ENCODE data around the gene SLIT3. TPM values are rescaled to one million over a fixed set of nuclear protein-coding genes. Genes with fewer than 3 reads are reported as not detected.

The SLIT3 gene
- total and polyA plus RNA-seq, 4 donors = 4.6 to 48.5 (median 19.8) TPM

DNA sequence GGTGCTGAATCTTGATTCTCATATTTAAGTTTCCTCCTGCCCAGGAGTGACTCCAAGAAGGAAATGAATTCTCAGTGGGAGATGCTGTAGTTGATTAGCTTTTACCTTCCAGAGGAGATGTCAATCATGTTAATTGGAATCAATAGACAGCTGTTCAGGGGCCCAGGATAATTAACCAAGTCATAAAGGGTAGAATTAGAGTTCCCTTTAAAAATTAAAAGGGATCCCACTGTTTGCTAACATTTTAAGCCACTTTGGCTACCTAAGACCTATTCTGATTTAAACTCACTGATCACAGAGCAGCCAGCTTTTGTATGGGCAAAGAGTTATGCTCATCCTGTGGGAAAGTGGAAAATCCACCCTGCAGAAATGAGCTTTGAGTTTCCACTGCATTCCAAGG, 249.6 kb downstream of the SLIT3 start:
- Histone ChIP-seq H3K4me1 (ENCODE audit: control insufficient read depth in 5 of 5, insufficient read depth in 5 of 5, low read length in 5 of 5) (peaks cover 0 to 14% (median 3%) of the 10 kb centered on the region in 5 donors), H3K36me3 (ENCODE audit: control insufficient read depth in 4 of 4, insufficient read depth in 4 of 4, low read length in 4 of 4) (no peaks in the 10 kb centered on the region), H3K27me3 (ENCODE audit: control insufficient read depth in 3 of 3, insufficient read depth in 3 of 3, low read length in 2 of 3) (no peaks in the 10 kb centered on the region), H3K4me3 (no peak overlapping the region), H3K9ac (ENCODE audit: insufficient read depth in 1 of 2, low read length in 2 of 2) (no peak overlapping the region), H3K9me3 (ENCODE audit: control insufficient read depth in 4 of 4, insufficient read depth in 3 of 4, low read length in 3 of 4) (no peaks in the 10 kb centered on the region), H3K27ac (ENCODE audit: low read depth in 1 of 2, low read length in 1 of 2) (no peak overlapping the region)
- DNase-seq (no peak), ATAC-seq (ENCODE audit: insufficient read depth, low FRiP score) (no peak)
- TF ChIP-seq, protein P1, sequence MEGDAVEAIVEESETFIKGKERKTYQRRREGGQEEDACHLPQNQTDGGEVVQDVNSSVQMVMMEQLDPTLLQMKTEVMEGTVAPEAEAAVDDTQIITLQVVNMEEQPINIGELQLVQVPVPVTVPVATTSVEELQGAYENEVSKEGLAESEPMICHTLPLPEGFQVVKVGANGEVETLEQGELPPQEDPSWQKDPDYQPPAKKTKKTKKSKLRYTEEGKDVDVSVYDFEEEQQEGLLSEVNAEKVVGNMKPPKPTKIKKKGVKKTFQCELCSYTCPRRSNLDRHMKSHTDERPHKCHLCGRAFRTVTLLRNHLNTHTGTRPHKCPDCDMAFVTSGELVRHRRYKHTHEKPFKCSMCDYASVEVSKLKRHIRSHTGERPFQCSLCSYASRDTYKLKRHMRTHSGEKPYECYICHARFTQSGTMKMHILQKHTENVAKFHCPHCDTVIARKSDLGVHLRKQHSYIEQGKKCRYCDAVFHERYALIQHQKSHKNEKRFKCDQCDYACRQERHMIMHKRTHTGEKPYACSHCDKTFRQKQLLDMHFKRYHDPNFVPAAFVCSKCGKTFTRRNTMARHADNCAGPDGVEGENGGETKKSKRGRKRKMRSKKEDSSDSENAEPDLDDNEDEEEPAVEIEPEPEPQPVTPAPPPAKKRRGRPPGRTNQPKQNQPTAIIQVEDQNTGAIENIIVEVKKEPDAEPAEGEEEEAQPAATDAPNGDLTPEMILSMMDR (IDR thresholded peaks at IDR 0.05; ENCODE audit: control extremely low read depth, extremely low read depth) = no peak

DNA sequence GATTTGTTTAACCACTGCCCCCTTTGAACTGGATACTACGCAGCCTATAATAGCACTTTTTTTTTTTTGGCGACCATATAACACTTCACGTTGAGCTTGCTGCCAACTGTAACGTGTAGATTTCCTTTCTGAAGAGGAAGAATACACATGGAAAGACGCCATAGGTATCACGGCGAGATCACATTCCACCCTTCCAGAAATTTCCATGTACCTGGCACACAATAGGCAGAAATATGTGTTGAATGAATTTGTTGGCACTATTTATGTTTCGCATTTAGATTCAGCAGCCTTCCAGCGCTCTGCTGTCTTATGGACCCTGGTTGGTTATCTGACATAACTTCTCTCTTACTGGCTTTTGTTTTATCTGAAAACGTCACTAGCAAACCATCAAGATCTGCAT, 250.3 kb downstream of the SLIT3 start:
- 52 to 71% methylated on average over 10 of the region's 10 CpGs for WGBS, 2 donors
- no peak overlapping the region for H3K9ac ChIP-seq (ENCODE audit: insufficient read depth in 1 of 2, low read length in 2 of 2)

DNA sequence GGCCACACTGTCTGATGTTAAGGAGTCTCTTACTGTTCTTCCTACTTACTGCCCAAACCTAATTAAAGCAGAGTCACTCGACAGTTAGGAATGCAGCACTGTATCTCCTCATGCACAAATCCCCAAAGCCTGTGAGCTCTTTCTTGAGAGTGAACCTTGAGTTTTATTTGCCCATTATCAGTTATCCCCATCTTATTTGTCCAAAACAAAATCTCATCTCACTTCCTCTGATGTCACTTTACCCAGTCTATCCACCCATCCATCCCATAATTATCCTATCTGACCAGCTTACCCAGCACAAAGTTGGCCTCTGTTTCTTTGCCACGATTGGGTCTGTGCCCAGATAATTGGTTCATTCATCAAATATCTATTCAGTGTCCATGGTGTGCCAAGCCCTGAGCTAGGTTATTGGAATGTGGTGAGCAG, 250.8 kb downstream of the SLIT3 start:
- Histone ChIP-seq H3K4me3 (no peak overlapping the region), H3K9ac (ENCODE audit: insufficient read depth in 1 of 2, low read length in 2 of 2) (no peak overlapping the region), H3K9me3 (ENCODE audit: control insufficient read depth in 4 of 4, insufficient read depth in 3 of 4, low read length in 3 of 4) (no peaks in the 10 kb centered on the region), H3K27me3 (ENCODE audit: control insufficient read depth in 3 of 3, insufficient read depth in 3 of 3, low read length in 2 of 3) (no peaks in the 10 kb centered on the region), H3K4me1 (ENCODE audit: control insufficient read depth in 5 of 5, insufficient read depth in 5 of 5, low read length in 5 of 5) (peaks cover 0 to 8% (median 1%) of the 10 kb centered on the region in 5 donors), H3K36me3 (ENCODE audit: control insufficient read depth in 4 of 4, insufficient read depth in 4 of 4, low read length in 4 of 4) (no peaks in the 10 kb centered on the region), H3K27ac (ENCODE audit: low read depth in 1 of 2, low read length in 1 of 2) (no peak overlapping the region)
- DNase-seq (no peak), ATAC-seq (ENCODE audit: insufficient read depth, low FRiP score) (no peak)
- WGBS, 2 donors = 64 to 84% methylated on average over 2 of the region's 2 CpGs
- TF ChIP-seq, protein P1 (IDR thresholded peaks at IDR 0.05; ENCODE audit: control extremely low read depth, extremely low read depth) = no peak

More for the DNA sequence above, 250.3 kb downstream of the SLIT3 start:
- peaks cover 0 to 8% (median 1%) of the 10 kb centered on the region in 5 donors for H3K4me1 ChIP-seq (ENCODE audit: control insufficient read depth in 5 of 5, insufficient read depth in 5 of 5, low read length in 5 of 5)
- DNase-seq = peak in 1 of 3 donors; percentile 30
- H3K36me3 ChIP-seq (ENCODE audit: control insufficient read depth in 4 of 4, insufficient read depth in 4 of 4, low read length in 4 of 4) = no peaks in the 10 kb centered on the region
- TF ChIP-seq, protein P1 (IDR thresholded peaks at IDR 0.05; ENCODE audit: control extremely low read depth, extremely low read depth) = no peak
- H3K4me3 ChIP-seq = no peak overlapping the region
- no peak for ATAC-seq (ENCODE audit: insufficient read depth, low FRiP score)
- H3K27ac ChIP-seq (ENCODE audit: low read depth in 1 of 2, low read length in 1 of 2) = no peak overlapping the region
- H3K27me3 ChIP-seq (ENCODE audit: control insufficient read depth in 3 of 3, insufficient read depth in 3 of 3, low read length in 2 of 3) = no peaks in the 10 kb centered on the region
- no peaks in the 10 kb centered on the region for H3K9me3 ChIP-seq (ENCODE audit: control insufficient read depth in 4 of 4, insufficient read depth in 3 of 4, low read length in 3 of 4)

DNA sequence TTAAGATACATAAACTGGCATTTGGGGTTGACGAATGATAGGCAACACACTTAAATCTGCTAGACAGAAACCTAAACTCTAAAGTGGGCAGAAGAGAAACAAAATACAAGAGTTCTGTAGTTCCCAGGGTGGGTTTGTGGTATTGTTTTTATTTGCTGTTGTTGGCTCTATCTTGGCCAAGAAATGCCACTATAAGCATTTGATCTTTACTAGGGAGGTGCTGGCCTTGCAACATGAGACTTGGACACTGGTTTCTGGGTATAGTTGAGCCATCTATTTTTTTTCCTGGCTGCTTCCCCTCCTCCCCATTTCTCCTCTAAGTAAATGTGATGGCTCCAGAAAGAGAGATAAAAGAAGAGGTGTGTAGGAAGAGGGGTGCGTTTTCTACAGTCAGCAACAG, 251.2 kb downstream of the SLIT3 start:
- no peak overlapping the region for H3K27ac ChIP-seq (ENCODE audit: low read depth in 1 of 2, low read length in 1 of 2)
- ATAC-seq (ENCODE audit: insufficient read depth, low FRiP score) = no peak

More for the DNA sequence above, 251.2 kb downstream of the SLIT3 start:
- Histone ChIP-seq H3K4me1 (ENCODE audit: control insufficient read depth in 5 of 5, insufficient read depth in 5 of 5, low read length in 5 of 5) (peaks cover 0 to 8% (median 1%) of the 10 kb centered on the region in 5 donors), H3K9ac (ENCODE audit: insufficient read depth in 1 of 2, low read length in 2 of 2) (no peak overlapping the region), H3K36me3 (ENCODE audit: control insufficient read depth in 4 of 4, insufficient read depth in 4 of 4, low read length in 4 of 4) (no peaks in the 10 kb centered on the region), H3K9me3 (ENCODE audit: control insufficient read depth in 4 of 4, insufficient read depth in 3 of 4, low read length in 3 of 4) (no peaks in the 10 kb centered on the region), H3K4me3 (no peak overlapping the region), H3K27me3 (ENCODE audit: control insufficient read depth in 3 of 3, insufficient read depth in 3 of 3, low read length in 2 of 3) (no peaks in the 10 kb centered on the region)
- no peak for DNase-seq
- 83 to 96% methylated on average over 2 of the region's 2 CpGs for WGBS, 2 donors
- TF ChIP-seq, protein P1 (IDR thresholded peaks at IDR 0.05; ENCODE audit: control extremely low read depth, extremely low read depth) = no peak
